DOHH2 (cell line): ENCODE measurements around the gene NKX2-4.

Experiments
- H3F3A ChIP-seq: fragments of 200-600 bp; sonication (generic), shearing (Covaris generic); 2 replicates; pipeline ENCODE4 v1.6.0; 2016; ENCODE audit warnings: antibody characterized with exemption, mild to moderate bottlenecking; ENCODE audit not compliant: control insufficient read depth, insufficient read depth
- H3K27ac ChIP-seq: fragments of 200-600 bp; sonication (generic); 2 replicates; pipeline ENCODE4 v1.5.1; 2014; ENCODE audit warnings: low read depth, mild to moderate bottlenecking, low read length, moderate library complexity
- H3K27me3 ChIP-seq: fragments of 200-600 bp; sonication (generic); 2 replicates; pipeline ENCODE4 v1.6.1; 2014; ENCODE audit warnings: mild to moderate bottlenecking, low read length, mixed read lengths; ENCODE audit not compliant: control insufficient read depth
- H3K36me3 ChIP-seq: fragments of 200-600 bp; sonication (generic); 2 replicates; pipeline ENCODE4 v1.6.1; 2014; ENCODE audit warnings: mild to moderate bottlenecking, low read length, moderate library complexity, mixed read lengths; ENCODE audit not compliant: control insufficient read depth
- H3K4me1 ChIP-seq: fragments of 200-600 bp; sonication (generic); 2 replicates; pipeline ENCODE4 v1.6.1; 2014; ENCODE audit warnings: mild to moderate bottlenecking, low read length, mixed read lengths; ENCODE audit not compliant: control insufficient read depth
- H3K4me2 ChIP-seq: fragments of 200-600 bp; sonication (generic); 2 replicates; pipeline ENCODE4 v1.6.0; 2014; ENCODE audit warnings: mild to moderate bottlenecking, low read length, moderate library complexity
- H3K4me3 ChIP-seq: fragments of 200-600 bp; sonication (generic); 2 replicates; pipeline ENCODE4 v1.5.1; 2014; ENCODE audit warnings: mild to moderate bottlenecking, low read length, mixed read lengths
- H3K79me2 ChIP-seq: fragments of 200-600 bp; sonication (generic); 2 replicates; pipeline ENCODE4 v1.6.1; 2014; ENCODE audit warnings: mild to moderate bottlenecking, low read length, mixed read lengths; ENCODE audit not compliant: control insufficient read depth
- H3K9me2 ChIP-seq: fragments of 200-600 bp; sonication (generic); replicated peaks from 2 replicates; pipeline ENCODE4 v1.6.1; 2014; ENCODE audit warnings: mild to moderate bottlenecking, low read length, mixed read lengths; ENCODE audit not compliant: control insufficient read depth
- H3K9me3 ChIP-seq: fragments of 200-600 bp; sonication (generic); 2 replicates; pipeline ENCODE4 v1.6.1; 2014; ENCODE audit warnings: antibody characterized with exemption, low read length, mixed read lengths; ENCODE audit not compliant: control insufficient read depth, insufficient read depth
- H4K20me1 ChIP-seq: fragments of 200-600 bp; sonication (generic); 2 replicates; pipeline ENCODE4 v1.6.0; 2014; ENCODE audit warnings: low read depth, mild to moderate bottlenecking, antibody characterized with exemption, low read length, moderate library complexity; ENCODE audit not compliant: control insufficient read depth, insufficient read depth
- CTCF ChIP-seq: fragments of 200-600 bp; sonication (generic); IDR thresholded peaks from one replicate; pipeline ENCODE4 v1.5.1; 2014; ENCODE audit warnings: antibody characterized with exemption, mild to moderate bottlenecking, low read depth, low read length; ENCODE audit not compliant: poor library complexity, severe bottlenecking
- EZH2phosphoT487 ChIP-seq: fragments of 200-600 bp; sonication (generic); IDR thresholded peaks from 2 replicates; pipeline ENCODE4 v1.6.1; 2017; ENCODE audit warnings: borderline replicate concordance, mild to moderate bottlenecking, antibody characterized with exemption, low read length, moderate library complexity, mixed read lengths

NKX2-4 gene

GRCh38 chr20:21393816-21394519 lies 3.4 kb downstream of the NKX2-4 start:
- TF ChIP-seq EZH2phosphoT487: no peak
- no peak for TF ChIP-seq CTCF
- Histone ChIP-seq H3K4me3 (no peak overlapping the region), H3K4me1 (no peaks in the 10 kb centered on the region), H3K9me3 (no peaks in the 10 kb centered on the region), H3K27me3 (peaks cover 23% of the 10 kb centered on the region), H3K79me2 (no peaks in the 10 kb centered on the region), H3K9me2 (no peaks in the 10 kb centered on the region), H3K36me3 (peaks cover 3% of the 10 kb centered on the region), H3K4me2 (no peak overlapping the region), H3K27ac (no peak overlapping the region), H3F3A (0 out of 2 replicates have a peak, but pooled peaks cover 12% of the 10 kb centered on the region), H4K20me1 (no peaks in the 10 kb centered on the region)

GRCh38 chr20:21393166-21393565 lies 4.2 kb downstream of the NKX2-4 start:
- no peak for TF ChIP-seq CTCF
- TF ChIP-seq EZH2phosphoT487: no peak
- H3K36me3 ChIP-seq: peaks cover 8% of the 10 kb centered on the region
- H3K4me2 ChIP-seq: no peak overlapping the region
- H4K20me1 ChIP-seq: no peaks in the 10 kb centered on the region
- no peaks in the 10 kb centered on the region for H3K4me1 ChIP-seq
- H3K27ac ChIP-seq: no peak overlapping the region
- H3K79me2 ChIP-seq: no peaks in the 10 kb centered on the region
- H3K4me3 ChIP-seq: no peak overlapping the region
- 0 out of 2 replicates have a peak, but pooled peaks cover 12% of the 10 kb centered on the region for H3F3A ChIP-seq
- H3K9me3 ChIP-seq: no peaks in the 10 kb centered on the region
- H3K27me3 ChIP-seq: peaks cover 18% of the 10 kb centered on the region
- H3K9me2 ChIP-seq: no peaks in the 10 kb centered on the region

GRCh38 chr20:21391972-21392352 lies 5.4 kb downstream of the NKX2-4 start:
- no peaks in the 10 kb centered on the region for H3K9me2 ChIP-seq
- no peaks in the 10 kb centered on the region for H3K79me2 ChIP-seq
- no peaks in the 10 kb centered on the region for H4K20me1 ChIP-seq
- H3K9me3 ChIP-seq: no peaks in the 10 kb centered on the region
- 0 out of 2 replicates have a peak, but pooled peaks cover 12% of the 10 kb centered on the region for H3F3A ChIP-seq
- H3K27ac ChIP-seq: no peak overlapping the region
- H3K4me1 ChIP-seq: no peaks in the 10 kb centered on the region
- no peak overlapping the region for H3K4me3 ChIP-seq
- peaks cover 16% of the 10 kb centered on the region for H3K36me3 ChIP-seq
- H3K4me2 ChIP-seq: no peak overlapping the region
- peaks cover 18% of the 10 kb centered on the region for H3K27me3 ChIP-seq
- TF ChIP-seq CTCF: no peak
- no peak for TF ChIP-seq EZH2phosphoT487
